HepG2 (cell line): Measurements from ENCODE around the gene OSER1. TPM values are rescaled to one million over a fixed set of nuclear protein-coding genes. Genes with fewer than 3 reads are reported as not detected.
A peak's percentile ranks its signal among the peaks of the same experiment; 100 is the strongest.

ENCODE experiments used
- GLI4 ChIP-seq: sonication (generic); formaldehyde crosslinking; IDR thresholded peaks from 2 replicates; pipeline ENCODE4 v1.5.1; 2020; ENCODE audit warnings: missing genetic modification reagents, mild to moderate bottlenecking, moderate library complexity, borderline replicate concordance
- GPBP1L1 ChIP-seq: sonication (generic); formaldehyde crosslinking; IDR thresholded peaks from 2 replicates; pipeline ENCODE4 v1.5.0; 2020; ENCODE audit warnings: mild to moderate bottlenecking, missing genetic modification reagents
- NR2F1 ChIP-seq, 2 experiments: fragments of 450-650 bp in 1 of 2; formaldehyde crosslinking in 1 of 2; IDR thresholded peaks; 2 replicates each; pipeline versions ENCODE4 v1.5.0 to v1.6.1; 2016 to 2020; ENCODE audit warnings: mild to moderate bottlenecking in 1 of 2, missing compliant biosample characterization in 1 of 2, missing genetic modification reagents in 1 of 2, moderate library complexity in 1 of 2
- REPIN1 ChIP-seq: sonication (generic); formaldehyde crosslinking; IDR thresholded peaks from 2 replicates; pipeline ENCODE4 v1.8.0; 2022; ENCODE audit warnings: missing genetic modification reagents, low read depth, mild to moderate bottlenecking, borderline replicate concordance
- SMYD3 ChIP-seq: sonication (generic); formaldehyde crosslinking; IDR thresholded peaks from 2 replicates; pipeline ENCODE4 v1.8.1; 2023; ENCODE audit warnings: mild to moderate bottlenecking, missing genetic modification reagents
- ZNF136 ChIP-seq: sonication (generic); formaldehyde crosslinking; IDR thresholded peaks from 2 replicates; pipeline ENCODE4 v1.8.1; 2022; ENCODE audit warnings: low read depth, mild to moderate bottlenecking, moderate library complexity, missing genetic modification reagents
- ZNF570 ChIP-seq: sonication (generic); formaldehyde crosslinking; IDR thresholded peaks from 2 replicates; pipeline ENCODE4 v1.4.0; 2020; ENCODE audit warnings: mild to moderate bottlenecking, missing genetic modification reagents, borderline replicate concordance
- ZNF746 ChIP-seq: sonication (generic); formaldehyde crosslinking; IDR thresholded peaks from 2 replicates; pipeline ENCODE4 v1.8.0; 2022; ENCODE audit warnings: mild to moderate bottlenecking, missing genetic modification reagents
- ZNF879 ChIP-seq: sonication (generic); formaldehyde crosslinking; IDR thresholded peaks from 2 replicates; pipeline ENCODE4 v1.8.1; 2023; ENCODE audit warnings: missing genetic modification reagents
- polyA plus RNA-seq, 8 experiments: library from polyadenylated mRNA; depleted of rRNA in 3 of 8; stranded (reverse) in 7 of 8; unstranded in 1 of 8; fragments of >200 nt; fragmentation: Illumina TruSeq in 4 of 8; extraction: Trizol in 4 of 8; gene quantifications; 2 replicates each; pipeline versions ENCODE4 v1.2.1 to v1.2.3, GENCODE V29; 2011 to 2016; ENCODE audit warnings: low read depth in 4 of 8, missing spikeins in 1 of 8, mixed read lengths in 1 of 8; ENCODE audit not compliant: insufficient read depth in 1 of 8
- total RNA-seq, 5 experiments: library from RNA; depleted of rRNA; stranded (reverse); fragments of >200 nt; fragmentation: Illumina TruSeq; extraction: Trizol; gene quantifications; 2 replicates each; pipeline ENCODE4 v1.2.3, GENCODE V29; 2016; ENCODE audit warnings: low read depth in 1 of 5
- TF ChIP-seq, protein P1 (sequence below): sonication (generic); formaldehyde crosslinking; IDR thresholded peaks from 2 replicates; pipeline ENCODE4 v1.4.0; 2020; ENCODE audit warnings: missing genetic modification reagents
- TF ChIP-seq, protein P2 (sequence below): sonication (generic); formaldehyde crosslinking; IDR thresholded peaks from 2 replicates; pipeline ENCODE4 v1.4.0; 2020; ENCODE audit warnings: mild to moderate bottlenecking, missing genetic modification reagents
- TF ChIP-seq, protein P3 (sequence below): sonication (generic); formaldehyde crosslinking; IDR thresholded peaks from 2 replicates; pipeline ENCODE4 v1.5.1; 2020; ENCODE audit warnings: missing genetic modification reagents, mild to moderate bottlenecking, borderline replicate concordance

Gene OSER1
- total and polyA plus RNA-seq, 2 of the 13 experiments (the other 11 are each of a cell fraction or from before 2014, with no cell fraction given): 71.2 to 71.5 TPM

GRCh38 chr20:44211177-44212039 is 837 bp upstream of the OSER1 start (continued):
- TF ChIP-seq, protein P1, sequence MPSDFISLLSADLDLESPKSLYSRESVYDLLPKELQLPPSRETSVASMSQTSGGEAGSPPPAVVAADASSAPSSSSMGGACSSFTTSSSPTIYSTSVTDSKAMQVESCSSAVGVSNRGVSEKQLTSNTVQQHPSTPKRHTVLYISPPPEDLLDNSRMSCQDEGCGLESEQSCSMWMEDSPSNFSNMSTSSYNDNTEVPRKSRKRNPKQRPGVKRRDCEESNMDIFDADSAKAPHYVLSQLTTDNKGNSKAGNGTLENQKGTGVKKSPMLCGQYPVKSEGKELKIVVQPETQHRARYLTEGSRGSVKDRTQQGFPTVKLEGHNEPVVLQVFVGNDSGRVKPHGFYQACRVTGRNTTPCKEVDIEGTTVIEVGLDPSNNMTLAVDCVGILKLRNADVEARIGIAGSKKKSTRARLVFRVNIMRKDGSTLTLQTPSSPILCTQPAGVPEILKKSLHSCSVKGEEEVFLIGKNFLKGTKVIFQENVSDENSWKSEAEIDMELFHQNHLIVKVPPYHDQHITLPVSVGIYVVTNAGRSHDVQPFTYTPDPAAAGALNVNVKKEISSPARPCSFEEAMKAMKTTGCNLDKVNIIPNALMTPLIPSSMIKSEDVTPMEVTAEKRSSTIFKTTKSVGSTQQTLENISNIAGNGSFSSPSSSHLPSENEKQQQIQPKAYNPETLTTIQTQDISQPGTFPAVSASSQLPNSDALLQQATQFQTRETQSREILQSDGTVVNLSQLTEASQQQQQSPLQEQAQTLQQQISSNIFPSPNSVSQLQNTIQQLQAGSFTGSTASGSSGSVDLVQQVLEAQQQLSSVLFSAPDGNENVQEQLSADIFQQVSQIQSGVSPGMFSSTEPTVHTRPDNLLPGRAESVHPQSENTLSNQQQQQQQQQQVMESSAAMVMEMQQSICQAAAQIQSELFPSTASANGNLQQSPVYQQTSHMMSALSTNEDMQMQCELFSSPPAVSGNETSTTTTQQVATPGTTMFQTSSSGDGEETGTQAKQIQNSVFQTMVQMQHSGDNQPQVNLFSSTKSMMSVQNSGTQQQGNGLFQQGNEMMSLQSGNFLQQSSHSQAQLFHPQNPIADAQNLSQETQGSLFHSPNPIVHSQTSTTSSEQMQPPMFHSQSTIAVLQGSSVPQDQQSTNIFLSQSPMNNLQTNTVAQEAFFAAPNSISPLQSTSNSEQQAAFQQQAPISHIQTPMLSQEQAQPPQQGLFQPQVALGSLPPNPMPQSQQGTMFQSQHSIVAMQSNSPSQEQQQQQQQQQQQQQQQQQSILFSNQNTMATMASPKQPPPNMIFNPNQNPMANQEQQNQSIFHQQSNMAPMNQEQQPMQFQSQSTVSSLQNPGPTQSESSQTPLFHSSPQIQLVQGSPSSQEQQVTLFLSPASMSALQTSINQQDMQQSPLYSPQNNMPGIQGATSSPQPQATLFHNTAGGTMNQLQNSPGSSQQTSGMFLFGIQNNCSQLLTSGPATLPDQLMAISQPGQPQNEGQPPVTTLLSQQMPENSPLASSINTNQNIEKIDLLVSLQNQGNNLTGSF (CRISPR knock-in tag): 0 out of 2 replicates have a peak, but pooled peaks have one; percentile 56
- peak; percentile 13; the same call in 1 of the 2 replicates for TF ChIP-seq ZNF746 (CRISPR knock-in tag)
- TF ChIP-seq ZNF879: 0 out of 2 replicates have a peak, but pooled peaks have one; percentile 31
- TF ChIP-seq GPBP1L1 (CRISPR knock-in tag): no peak
- TF ChIP-seq ZNF570 (CRISPR knock-in tag): 0 out of 2 replicates have a peak, but pooled peaks have one; percentile 54
- no peak for TF ChIP-seq NR2F1 (CRISPR knock-in tag; IDR thresholded peaks at IDR 0.05)
- peak; percentile 90; the same call in 1 of the 2 replicates for TF ChIP-seq SMYD3 (CRISPR knock-in tag)
- TF ChIP-seq, protein P2, sequence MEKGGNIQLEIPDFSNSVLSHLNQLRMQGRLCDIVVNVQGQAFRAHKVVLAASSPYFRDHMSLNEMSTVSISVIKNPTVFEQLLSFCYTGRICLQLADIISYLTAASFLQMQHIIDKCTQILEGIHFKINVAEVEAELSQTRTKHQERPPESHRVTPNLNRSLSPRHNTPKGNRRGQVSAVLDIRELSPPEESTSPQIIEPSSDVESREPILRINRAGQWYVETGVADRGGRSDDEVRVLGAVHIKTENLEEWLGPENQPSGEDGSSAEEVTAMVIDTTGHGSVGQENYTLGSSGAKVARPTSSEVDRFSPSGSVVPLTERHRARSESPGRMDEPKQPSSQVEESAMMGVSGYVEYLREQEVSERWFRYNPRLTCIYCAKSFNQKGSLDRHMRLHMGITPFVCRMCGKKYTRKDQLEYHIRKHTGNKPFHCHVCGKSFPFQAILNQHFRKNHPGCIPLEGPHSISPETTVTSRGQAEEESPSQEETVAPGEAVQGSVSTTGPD: peak; percentile 61; the same call in 1 of the 2 replicates
- TF ChIP-seq ZNF136 (CRISPR knock-in tag): 0 out of 2 replicates have a peak, but pooled peaks have one; percentile 87
- peak; percentile 82; the same call in 1 of the 2 replicates for TF ChIP-seq GLI4 (CRISPR knock-in tag)
- TF ChIP-seq, protein P3, sequence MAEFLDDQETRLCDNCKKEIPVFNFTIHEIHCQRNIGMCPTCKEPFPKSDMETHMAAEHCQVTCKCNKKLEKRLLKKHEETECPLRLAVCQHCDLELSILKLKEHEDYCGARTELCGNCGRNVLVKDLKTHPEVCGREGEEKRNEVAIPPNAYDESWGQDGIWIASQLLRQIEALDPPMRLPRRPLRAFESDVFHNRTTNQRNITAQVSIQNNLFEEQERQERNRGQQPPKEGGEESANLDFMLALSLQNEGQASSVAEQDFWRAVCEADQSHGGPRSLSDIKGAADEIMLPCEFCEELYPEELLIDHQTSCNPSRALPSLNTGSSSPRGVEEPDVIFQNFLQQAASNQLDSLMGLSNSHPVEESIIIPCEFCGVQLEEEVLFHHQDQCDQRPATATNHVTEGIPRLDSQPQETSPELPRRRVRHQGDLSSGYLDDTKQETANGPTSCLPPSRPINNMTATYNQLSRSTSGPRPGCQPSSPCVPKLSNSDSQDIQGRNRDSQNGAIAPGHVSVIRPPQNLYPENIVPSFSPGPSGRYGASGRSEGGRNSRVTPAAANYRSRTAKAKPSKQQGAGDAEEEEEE: peak; percentile 44; the same call in 1 of the 2 replicates
- TF ChIP-seq REPIN1 (CRISPR knock-in tag): peak; percentile 13; the same call in 1 of the 2 replicates
